ENCODE data around the gene MYCL. TPM values are rescaled to one million over a fixed set of nuclear protein-coding genes. Genes with fewer than 3 reads are reported as not detected.

The MYCL gene
- total and polyA plus RNA-seq, 2 of the 13 experiments (the other 11 are each of a cell fraction or from before 2014, with no cell fraction given), result 0.31 to 1.7 TPM

- TF ChIP-seq ZNF761 (CRISPR knock-in tag; conservative IDR thresholded peaks at IDR 0.05) (no peak), ZNF30 (CRISPR knock-in tag; IDR thresholded peaks at IDR 0.05) (no peak), PHF20 (CRISPR knock-in tag; IDR thresholded peaks at IDR 0.05) (no peak), ZBTB46 (CRISPR knock-in tag; IDR thresholded peaks at IDR 0.05; ENCODE audit: borderline replicate concordance) (no peak), ZNF704 (CRISPR knock-in tag; IDR thresholded peaks at IDR 0.05; ENCODE audit: borderline replicate concordance) (no peak), HMGXB3 (CRISPR knock-in tag; IDR thresholded peaks at IDR 0.05; ENCODE audit: borderline replicate concordance) (no peak), PBX2 (CRISPR knock-in tag; IDR thresholded peaks at IDR 0.05) (no peak), ZNF367 (CRISPR knock-in tag; IDR thresholded peaks at IDR 0.05; ENCODE audit: borderline replicate concordance) (no peak), GRHL1 (CRISPR knock-in tag; conservative IDR thresholded peaks at IDR 0.05) (no peak), FLYWCH1 (CRISPR knock-in tag; IDR thresholded peaks at IDR 0.05) (no peak), ZNF251 (CRISPR knock-in tag; IDR thresholded peaks at IDR 0.05) (no peak), FOXO4 (CRISPR knock-in tag; conservative IDR thresholded peaks at IDR 0.05) (no peak), HMG20A (CRISPR knock-in tag; IDR thresholded peaks at IDR 0.05; ENCODE audit: borderline replicate concordance) (peak; percentile 74; the same call in 1 of the 2 replicates), GABPB1 (CRISPR knock-in tag; IDR thresholded peaks at IDR 0.05) (no peak), GMEB2 (CRISPR knock-in tag; IDR thresholded peaks at IDR 0.05; ENCODE audit: low read depth) (no peak), ZKSCAN5 (CRISPR knock-in tag; IDR thresholded peaks at IDR 0.05) (no peak)
Measured at GRCh38 chr1:39852214-39852791, 49.4 kb downstream of the MYCL start (continued).
